Measurements from ENCODE around the gene NLRX1.

The NLRX1 gene

GRCh38 chr11:119205080-119205479 is 36.6 kb downstream of the NLRX1 start:
- H3K27ac ChIP-seq (ENCODE audit: low read depth, low read length), result no peak overlapping the region; the same call in 1 of the 2 replicates
- no peak for TF ChIP-seq CTCF (IDR thresholded peaks at IDR 0.05; ENCODE audit: insufficient read depth, low read length, poor library complexity, severe bottlenecking)
- H2AFZ ChIP-seq (ENCODE audit: low read depth, low read length, severe bottlenecking), result peak overlapping the region; percentile 100

GRCh38 chr11:119205574-119206510 is 37.3 kb downstream of the NLRX1 start, which contains the start of gene CBL:
TSS of gene CBL (plus strand) at chr11:119206339. CDS start at chr11:119206418, 79 bp downstream.
- Histone ChIP-seq H3K27me3 (ENCODE audit: low read length) (no peaks in the 10 kb centered on the region), H3K4me3 (ENCODE audit: insufficient read depth, low read length, poor library complexity, severe bottlenecking) (peak within 1 kb of the TSS; percentile 100), H3K79me2 (ENCODE audit: insufficient read depth, low read length) (peaks cover 42% of the 10 kb centered on the region), H4K20me1 (ENCODE audit: low read depth, low read length) (0 out of 2 replicates have a peak, but pooled peaks cover 9% of the 10 kb centered on the region), H3K36me3 (ENCODE audit: low read length) (no peaks in the 10 kb centered on the region), H3K27ac (ENCODE audit: low read depth, low read length) (peak within 1 kb of the TSS; percentile 83), H3K9me2 (replicated peaks; ENCODE audit: insufficient read depth, low read length) (no peaks in the 10 kb centered on the region), H3F3A (ENCODE audit: insufficient read depth) (peaks cover 12% of the 10 kb centered on the region; the same call in 1 of the 2 replicates), H3K4me2 (ENCODE audit: low read depth, low read length, poor library complexity, severe bottlenecking) (peak within 1 kb of the TSS; percentile 95), H3K9me3 (ENCODE audit: insufficient read depth, low read length) (no peaks in the 10 kb centered on the region), H3K9ac (ENCODE audit: low read length) (peak within 1 kb of the TSS; percentile 99), H2AFZ (ENCODE audit: low read depth, low read length, severe bottlenecking) (peak within 1 kb of the TSS; percentile 100)
- no peak for TF ChIP-seq EZH2phosphoT487 (conservative IDR thresholded peaks at IDR 0.05; ENCODE audit: low read length)
- TF ChIP-seq CTCF (IDR thresholded peaks at IDR 0.05; ENCODE audit: insufficient read depth, low read length, poor library complexity, severe bottlenecking), result peak; percentile 92

More at GRCh38 chr11:119205080-119205479, 36.6 kb downstream of the NLRX1 start:
- no peaks in the 10 kb centered on the region for H3K9me2 ChIP-seq (replicated peaks; ENCODE audit: insufficient read depth, low read length)
- no peaks in the 10 kb centered on the region for H3K27me3 ChIP-seq (ENCODE audit: low read length)
- H3K4me2 ChIP-seq (ENCODE audit: low read depth, low read length, poor library complexity, severe bottlenecking), result peak overlapping the region; percentile 95
- H3K36me3 ChIP-seq (ENCODE audit: low read length), result no peaks in the 10 kb centered on the region
- H3K9me3 ChIP-seq (ENCODE audit: insufficient read depth, low read length), result no peaks in the 10 kb centered on the region
- 0 out of 2 replicates have a peak, but pooled peaks cover 9% of the 10 kb centered on the region for H4K20me1 ChIP-seq (ENCODE audit: low read depth, low read length)
- peak overlapping the region; percentile 99; the same call in 1 of the 2 replicates for H3K9ac ChIP-seq (ENCODE audit: low read length)
- no peak overlapping the region for H3K4me3 ChIP-seq (ENCODE audit: insufficient read depth, low read length, poor library complexity, severe bottlenecking)
- H3K79me2 ChIP-seq (ENCODE audit: insufficient read depth, low read length), result peaks cover 34% of the 10 kb centered on the region
- H3F3A ChIP-seq (ENCODE audit: insufficient read depth), result peaks cover 11% of the 10 kb centered on the region; the same call in 1 of the 2 replicates

DNA sequence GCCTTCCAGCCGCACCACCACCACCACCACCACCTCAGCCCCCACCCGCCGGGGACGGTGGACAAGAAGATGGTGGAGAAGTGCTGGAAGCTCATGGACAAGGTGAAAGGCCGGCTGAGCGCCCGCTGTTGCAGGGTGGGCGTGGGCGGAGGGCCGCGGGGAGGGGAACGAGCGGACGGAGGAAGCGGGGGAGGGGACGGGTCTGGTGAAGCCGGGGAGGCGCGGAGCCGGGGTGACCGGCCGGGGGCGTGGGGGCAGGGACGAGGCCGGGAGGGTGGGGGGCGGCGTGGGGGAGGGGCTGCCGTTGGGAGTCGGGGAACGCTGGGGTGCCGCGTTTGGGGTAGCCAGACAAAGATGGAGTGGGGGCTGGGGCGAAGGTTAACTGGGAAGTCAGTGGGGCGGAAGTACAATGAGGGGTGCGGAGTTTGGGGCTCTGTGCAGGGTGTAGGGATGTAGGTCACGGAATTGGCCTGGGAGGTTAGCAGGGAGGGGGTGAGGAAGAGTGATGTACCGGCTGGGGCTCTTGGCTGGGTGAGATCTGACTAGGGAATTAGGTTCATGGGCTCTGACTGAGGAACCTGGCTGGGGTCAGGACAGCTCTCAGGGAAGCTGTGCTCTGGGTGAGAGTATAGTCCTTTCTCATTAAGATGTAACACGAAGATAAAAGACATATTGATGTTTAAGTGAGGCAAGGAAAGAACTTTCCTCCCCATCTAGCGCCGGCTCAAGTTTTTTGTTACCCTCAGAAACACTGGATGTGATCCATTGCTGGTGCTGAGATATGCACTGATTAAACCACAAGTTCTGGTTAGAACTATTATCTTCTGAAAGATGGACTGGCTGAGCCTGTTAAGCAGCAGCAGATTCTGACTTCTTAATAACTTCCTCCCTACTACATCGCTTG is 38.2 kb downstream of the NLRX1 start:
- H4K20me1 ChIP-seq (ENCODE audit: low read depth, low read length), result 0 out of 2 replicates have a peak, but pooled peaks cover 9% of the 10 kb centered on the region
- peaks cover 12% of the 10 kb centered on the region; the same call in 1 of the 2 replicates for H3F3A ChIP-seq (ENCODE audit: insufficient read depth)
- no peaks in the 10 kb centered on the region for H3K9me3 ChIP-seq (ENCODE audit: insufficient read depth, low read length)
- TF ChIP-seq CTCF (IDR thresholded peaks at IDR 0.05; ENCODE audit: insufficient read depth, low read length, poor library complexity, severe bottlenecking) (no peak), EZH2phosphoT487 (conservative IDR thresholded peaks at IDR 0.05; ENCODE audit: low read length) (no peak)
- H3K4me3 ChIP-seq (ENCODE audit: insufficient read depth, low read length, poor library complexity, severe bottlenecking), result peak overlapping the region; percentile 100
- peak overlapping the region; percentile 99 for H3K9ac ChIP-seq (ENCODE audit: low read length)
- peaks cover 51% of the 10 kb centered on the region for H3K79me2 ChIP-seq (ENCODE audit: insufficient read depth, low read length)
- H3K27ac ChIP-seq (ENCODE audit: low read depth, low read length), result peak overlapping the region; percentile 83
- peak overlapping the region; percentile 95 for H3K4me2 ChIP-seq (ENCODE audit: low read depth, low read length, poor library complexity, severe bottlenecking)
- peak overlapping the region; percentile 98 for H2AFZ ChIP-seq (ENCODE audit: low read depth, low read length, severe bottlenecking)
- no peaks in the 10 kb centered on the region for H3K36me3 ChIP-seq (ENCODE audit: low read length)
- H3K9me2 ChIP-seq (replicated peaks; ENCODE audit: insufficient read depth, low read length), result no peaks in the 10 kb centered on the region
- H3K27me3 ChIP-seq (ENCODE audit: low read length), result no peaks in the 10 kb centered on the region

All from SU-DHL-6 (cell line).